Neuronal stem cell (in vitro differentiated cells): ENCODE data around the gene LYPLAL1.

ENCODE experiments used
- DNase-seq: peaks from one replicate; pipeline ENCODE4 v3.0.0-alpha.2; 2013; ENCODE audit warnings: low spot score
- H2AFZ ChIP-seq: one replicate; pipeline ENCODE4 v1.6.1; 2013; ENCODE audit warnings: mild to moderate bottlenecking, low read length, inconsistent platforms
- H2AK5ac ChIP-seq: 2 replicates; pipeline ENCODE4 v1.6.1; 2013; ENCODE audit warnings: low read depth, mild to moderate bottlenecking, inconsistent platforms, low read length, moderate library complexity, mixed read lengths
- H2BK120ac ChIP-seq: 2 replicates; pipeline ENCODE4 v1.6.1; 2013; ENCODE audit warnings: low read depth, mild to moderate bottlenecking, inconsistent platforms, low read length, moderate library complexity, mixed read lengths
- H2BK12ac ChIP-seq: one replicate; pipeline ENCODE4 v1.6.1; 2013; ENCODE audit warnings: low read length, inconsistent platforms
- H2BK15ac ChIP-seq: 2 replicates; pipeline ENCODE4 v1.6.1; 2013; ENCODE audit warnings: mild to moderate bottlenecking, low read length, inconsistent platforms, mixed read lengths
- H2BK5ac ChIP-seq: one replicate; pipeline ENCODE4 v1.6.1; 2013; ENCODE audit warnings: inconsistent platforms, mild to moderate bottlenecking, low read length, moderate library complexity
- H3K14ac ChIP-seq: one replicate; pipeline ENCODE4 v1.6.1; 2013; ENCODE audit warnings: low read length, inconsistent platforms
- H3K18ac ChIP-seq: 2 replicates; pipeline ENCODE4 v1.6.1; 2013; ENCODE audit warnings: low read length, inconsistent platforms
- H3K23ac ChIP-seq: 2 replicates; pipeline ENCODE4 v1.6.1; 2013; ENCODE audit warnings: low read depth, mild to moderate bottlenecking, mixed read lengths, low read length, inconsistent platforms; ENCODE audit not compliant: poor library complexity
- H3K27ac ChIP-seq: replicated peaks from 3 replicates; pipeline ENCODE4 v1.5.1; 2013; ENCODE audit warnings: low read length, inconsistent platforms
- H3K27me3 ChIP-seq, 3 experiments: 2 replicates each; pipeline ENCODE4 v1.6.1; 2013; ENCODE audit warnings: low read length in 3 of 3, mild to moderate bottlenecking in 2 of 3, inconsistent platforms in 1 of 3, low read depth in 1 of 3, mixed read lengths in 1 of 3, moderate library complexity in 1 of 3; ENCODE audit not compliant: control insufficient read depth in 3 of 3, insufficient read depth in 3 of 3
- H3K36me3 ChIP-seq, 2 donors: replicated peaks in 1 of 2; 2 replicates each; pipeline ENCODE4 v1.6.1; 2013; ENCODE audit warnings: low read length in 2 of 2; ENCODE audit not compliant: control insufficient read depth in 2 of 2, insufficient read depth in 2 of 2
- H3K4ac ChIP-seq: 2 replicates; pipeline ENCODE4 v1.6.1; 2013; ENCODE audit warnings: inconsistent platforms, mild to moderate bottlenecking, low read length, moderate library complexity
- H3K4me1 ChIP-seq, 2 donors: 1 replicate in 1 of 2; 2 replicates in 1 of 2; pipeline ENCODE4 v1.6.1; 2013; ENCODE audit warnings: low read length in 2 of 2, low read depth in 1 of 2; ENCODE audit not compliant: control insufficient read depth in 2 of 2, insufficient read depth in 1 of 2
- H3K4me2 ChIP-seq: one replicate; pipeline ENCODE4 v1.6.1; 2013; ENCODE audit warnings: mild to moderate bottlenecking, low read length, inconsistent platforms; ENCODE audit not compliant: insufficient read depth, poor library complexity, severe bottlenecking
- H3K4me3 ChIP-seq, 2 donors: 2 replicates each; pipeline ENCODE4 v1.5.1; 2013; ENCODE audit warnings: low read length in 2 of 2, mild to moderate bottlenecking in 2 of 2, inconsistent platforms in 1 of 2, moderate library complexity in 1 of 2
- H3K79me1 ChIP-seq: one replicate; pipeline ENCODE4 v1.6.1; 2013; ENCODE audit warnings: low read depth, mild to moderate bottlenecking, inconsistent platforms, low read length, moderate library complexity
- H3K9ac ChIP-seq: one replicate; pipeline ENCODE4 v1.6.1; 2013; ENCODE audit warnings: mild to moderate bottlenecking, low read depth, low read length, inconsistent platforms; ENCODE audit not compliant: poor library complexity
- H3K9me3 ChIP-seq, 2 donors: replicated peaks in 1 of 2; 2 replicates each; pipeline versions ENCODE3 to v1.6.1; 2013; ENCODE audit warnings: low read length in 2 of 2, mild to moderate bottlenecking in 2 of 2, inconsistent platforms in 1 of 2, low read depth in 1 of 2, mixed read lengths in 1 of 2, moderate library complexity in 1 of 2; ENCODE audit not compliant: control insufficient read depth in 2 of 2, insufficient read depth in 1 of 2
- H4K8ac ChIP-seq: one replicate; pipeline ENCODE4 v1.6.1; 2013; ENCODE audit warnings: low read depth, mild to moderate bottlenecking, inconsistent platforms, low read length, moderate library complexity
- H4K91ac ChIP-seq: one replicate; pipeline ENCODE4 v1.6.1; 2013; ENCODE audit warnings: low read length, low read depth, mild to moderate bottlenecking, inconsistent platforms; ENCODE audit not compliant: poor library complexity
- WGBS, 2 donors: extraction: QIAGEN DNeasy Blood & Tissue Kit; methylation state at CpG; one replicate each; pipeline ENCODE4 v1.1.7; 2013; ENCODE audit warnings: missing lambda C conversion rate in 2 of 2, mixed read lengths in 1 of 2; ENCODE audit not compliant: insufficient read length in 2 of 2, insufficient replicate concordance in 1 of 2; ENCODE audit errors: extremely low coverage in 2 of 2; 5-methylcytosine and 5-hydroxymethylcytosine counted together

Gene LYPLAL1

DNA sequence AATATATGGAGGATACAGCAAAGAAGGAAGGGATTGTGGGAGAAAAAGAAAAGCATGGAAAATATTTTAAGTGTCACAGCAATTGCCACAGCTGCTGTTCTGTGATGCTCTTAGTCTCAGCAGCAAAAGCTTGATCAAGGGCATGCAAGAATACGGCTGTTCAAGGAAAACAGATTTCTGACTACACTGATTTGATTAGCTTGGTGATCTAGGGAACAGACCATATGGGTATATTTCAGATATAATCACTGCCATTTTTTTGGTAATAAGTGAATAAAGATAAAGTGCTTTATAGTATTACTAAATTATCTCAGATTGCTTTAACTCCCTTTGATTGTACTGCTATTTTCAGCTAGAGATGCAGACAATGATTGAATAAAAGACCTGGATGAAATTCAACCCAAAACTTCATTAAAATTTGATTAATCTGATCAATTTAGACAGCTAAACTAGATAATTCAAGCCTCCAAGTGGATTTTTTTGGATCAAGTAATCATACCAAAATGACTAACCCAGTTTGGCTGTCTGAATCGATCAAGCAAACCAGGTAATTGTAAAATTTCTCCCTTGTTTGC is 33.3 kb upstream of the LYPLAL1 start:
- Histone ChIP-seq H3K36me3 (no peaks in the 10 kb centered on the region), H3K9me3 (no peaks in the 10 kb centered on the region), H2AFZ (no peak overlapping the region), H3K4me3 (no peak overlapping the region), H3K23ac (no peak overlapping the region), H2BK120ac (no peak overlapping the region), H4K8ac (no peak overlapping the region), H3K9ac (no peak overlapping the region), H2BK5ac (no peak overlapping the region), H3K4me2 (no peak overlapping the region), H2BK12ac (no peak overlapping the region), H2BK15ac (no peak overlapping the region), H3K4me1 (no peaks in the 10 kb centered on the region), H3K18ac (no peak overlapping the region), H3K4ac (no peak overlapping the region), H2AK5ac (no peak overlapping the region), H3K79me1 (no peaks in the 10 kb centered on the region), H3K14ac (no peak overlapping the region), H3K27ac (no peak overlapping the region), H3K27me3 (no peaks in the 10 kb centered on the region), H4K91ac (no peak overlapping the region)
- no peak for DNase-seq
- WGBS, 2 donors = no CpG with 5 or more reads among the region's 2 CpGs

DNA sequence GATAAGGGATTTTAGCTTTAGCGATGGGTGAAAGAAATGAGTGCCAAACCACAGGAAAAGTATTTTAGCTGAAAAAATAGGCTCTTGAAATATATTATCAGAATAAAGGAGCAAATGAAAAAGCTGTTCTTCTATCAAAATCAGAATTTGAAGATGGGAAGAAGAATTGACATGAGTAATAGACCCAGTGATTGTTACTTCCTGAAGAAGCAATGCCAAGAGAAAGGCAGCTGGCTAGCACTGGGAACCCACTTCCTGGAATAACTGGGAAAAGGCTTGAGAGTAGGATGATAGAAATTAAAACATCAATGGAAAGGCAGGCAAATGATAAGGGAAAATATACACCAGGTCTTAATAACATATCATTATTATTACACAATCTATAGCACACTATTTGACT is 29.9 kb upstream of the LYPLAL1 start:
- DNase-seq = no peak
- Histone ChIP-seq H3K9me3 (no peaks in the 10 kb centered on the region), H2BK15ac (no peak overlapping the region), H2BK12ac (no peak overlapping the region), H2BK120ac (no peak overlapping the region), H3K14ac (no peak overlapping the region), H3K4me1 (no peaks in the 10 kb centered on the region), H3K18ac (no peak overlapping the region), H2AFZ (no peak overlapping the region), H3K27me3 (no peaks in the 10 kb centered on the region), H3K23ac (no peak overlapping the region), H3K4me2 (no peak overlapping the region), H3K36me3 (no peaks in the 10 kb centered on the region), H3K4ac (no peak overlapping the region), H2AK5ac (no peak overlapping the region), H4K91ac (no peak overlapping the region), H4K8ac (no peak overlapping the region), H2BK5ac (no peak overlapping the region), H3K4me3 (no peak overlapping the region), H3K27ac (no peak overlapping the region), H3K9ac (no peak overlapping the region), H3K79me1 (no peaks in the 10 kb centered on the region)
- WGBS, 2 donors = no CpG with 5 or more reads among the region's 1 CpG

DNA sequence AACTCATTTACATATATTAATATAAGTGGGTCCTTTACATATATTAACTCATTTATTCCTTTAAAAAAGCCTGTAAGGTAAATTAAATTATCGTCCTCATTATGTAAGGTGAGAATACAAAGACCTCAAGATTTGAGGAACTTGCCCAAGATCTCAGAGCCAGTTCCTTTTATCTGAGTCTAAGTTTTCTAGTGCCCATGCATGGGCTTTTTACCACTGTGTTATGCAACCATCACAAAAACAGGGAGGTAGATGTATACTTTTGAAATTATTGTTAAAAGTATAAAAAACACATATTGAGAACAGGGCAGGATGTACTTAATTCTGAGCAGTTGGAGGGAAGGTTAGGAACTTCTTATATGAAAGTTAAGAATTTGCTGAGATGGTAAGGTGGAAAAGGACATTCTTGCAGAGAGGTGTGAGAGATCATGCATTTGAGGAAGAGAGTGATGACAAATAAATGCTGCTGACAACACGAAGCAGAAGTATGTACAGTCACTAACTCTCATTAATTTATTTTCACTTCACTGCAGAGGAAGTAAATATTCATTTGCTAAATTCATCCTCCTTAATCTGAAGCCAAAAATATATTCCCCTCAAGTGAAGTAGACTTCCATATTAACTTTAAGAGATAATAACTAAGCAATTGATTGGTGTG is 28.9 kb upstream of the LYPLAL1 start:
- Histone ChIP-seq H3K27me3 (no peaks in the 10 kb centered on the region), H3K9me3 (no peaks in the 10 kb centered on the region)
- no CpG with 5 or more reads among the region's 2 CpGs for WGBS, 2 donors

DNA sequence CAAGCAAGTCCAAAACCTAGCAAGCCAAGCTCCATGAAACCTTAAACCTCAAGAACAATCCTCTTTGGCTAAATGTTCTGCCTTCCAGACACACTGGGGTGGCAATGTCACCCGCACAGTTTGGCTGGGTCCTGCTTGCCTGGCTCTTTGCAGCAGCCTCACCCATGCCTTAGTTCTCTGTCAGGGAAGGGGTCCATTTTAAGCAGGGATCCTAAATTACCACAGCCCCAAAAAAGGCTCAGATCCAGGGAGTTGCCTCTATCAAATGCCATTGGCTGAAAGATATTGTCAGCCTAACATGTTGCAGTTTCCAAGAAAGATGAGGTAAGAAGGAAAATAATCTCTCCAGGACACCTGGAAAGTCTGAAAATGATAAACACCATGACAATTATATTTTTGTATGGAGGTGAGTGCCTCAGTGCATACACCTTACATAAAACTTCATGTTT is 26.1 kb upstream of the LYPLAL1 start:
- DNase-seq = no peak
- H3K4me3 ChIP-seq = peak overlapping the region in 1 of 2 donors; percentile 34
- no peak overlapping the region for H3K27ac ChIP-seq
- H3K14ac ChIP-seq = no peak overlapping the region
- H3K4ac ChIP-seq = no peak overlapping the region
- no peak overlapping the region for H2BK12ac ChIP-seq
- no peak overlapping the region for H4K8ac ChIP-seq
- H3K4me2 ChIP-seq = no peak overlapping the region
- H2AFZ ChIP-seq = no peak overlapping the region
- H3K9me3 ChIP-seq = no peaks in the 10 kb centered on the region
- no peak overlapping the region for H2AK5ac ChIP-seq
- WGBS, 2 donors = no CpG with 5 or more reads among the region's 1 CpG
- no peak overlapping the region for H4K91ac ChIP-seq
- H3K18ac ChIP-seq = no peak overlapping the region
- H3K79me1 ChIP-seq = no peaks in the 10 kb centered on the region
- H3K23ac ChIP-seq = no peak overlapping the region
- H3K9ac ChIP-seq = no peak overlapping the region
- H3K27me3 ChIP-seq = no peaks in the 10 kb centered on the region
- H2BK15ac ChIP-seq = no peak overlapping the region
- H2BK5ac ChIP-seq = no peak overlapping the region
- no peak overlapping the region for H2BK120ac ChIP-seq
- H3K4me1 ChIP-seq = no peaks in the 10 kb centered on the region
- no peaks in the 10 kb centered on the region for H3K36me3 ChIP-seq

More for the DNA sequence above, 28.9 kb upstream of the LYPLAL1 start:
- H3K4me2 ChIP-seq = no peak overlapping the region
- no peak overlapping the region for H3K4me3 ChIP-seq
- no peak overlapping the region for H2AFZ ChIP-seq
- H3K4ac ChIP-seq = no peak overlapping the region
- H3K36me3 ChIP-seq = no peaks in the 10 kb centered on the region
- no peak overlapping the region for H2BK120ac ChIP-seq
- no peaks in the 10 kb centered on the region for H3K4me1 ChIP-seq
- no peak overlapping the region for H2BK12ac ChIP-seq
- no peak overlapping the region for H3K14ac ChIP-seq
- no peak overlapping the region for H3K23ac ChIP-seq
- no peak overlapping the region for H2AK5ac ChIP-seq
- no peak overlapping the region for H2BK15ac ChIP-seq
- H3K9ac ChIP-seq = no peak overlapping the region
- H4K91ac ChIP-seq = no peak overlapping the region
- H3K27ac ChIP-seq = no peak overlapping the region
- no peak overlapping the region for H3K18ac ChIP-seq
- H3K79me1 ChIP-seq = no peaks in the 10 kb centered on the region
- no peak for DNase-seq
- no peak overlapping the region for H4K8ac ChIP-seq
- H2BK5ac ChIP-seq = no peak overlapping the region
